ENCODE results near the gene CNOT2.
A peak's percentile ranks its signal among the peaks of the same experiment; 100 is the strongest.

DNA sequence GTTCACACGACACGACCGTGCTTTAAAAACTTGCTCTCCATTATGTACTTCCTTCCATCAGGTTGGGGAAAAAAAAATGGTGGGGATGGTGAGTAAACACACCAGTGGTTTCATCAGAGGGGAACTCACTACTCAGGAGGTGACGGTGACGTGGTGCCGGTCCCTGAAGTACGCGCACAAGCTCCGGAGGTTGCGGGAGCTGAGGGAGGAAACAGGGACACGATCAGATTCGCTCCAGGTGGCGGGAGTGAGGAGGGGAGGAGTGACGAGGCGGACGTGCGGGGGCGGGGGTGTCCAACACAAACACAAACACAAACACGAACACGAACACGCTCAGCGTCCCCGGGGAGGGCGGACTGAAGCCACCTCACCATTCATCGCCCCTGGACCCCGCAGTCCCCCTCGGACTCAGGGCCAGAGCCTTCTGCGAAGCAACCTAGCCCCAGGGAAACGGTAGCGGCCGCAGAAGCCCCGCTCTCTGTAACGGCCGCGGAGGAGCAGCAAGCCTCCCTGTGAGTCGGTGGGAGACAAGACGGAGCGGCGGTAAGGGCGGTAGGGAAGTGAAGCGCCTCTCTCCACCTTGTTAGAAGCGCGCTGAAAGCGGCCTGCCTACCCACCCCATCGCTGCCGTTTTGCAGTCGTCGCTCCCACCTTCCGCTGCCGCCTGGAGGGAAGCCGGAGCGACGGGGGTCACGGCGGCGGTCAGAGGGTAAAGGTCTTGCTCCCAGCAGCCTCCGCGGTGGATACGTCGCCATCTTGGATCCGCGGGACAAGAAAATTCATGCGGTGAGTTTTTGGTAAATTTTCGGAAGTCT, at the start of gene CNOT2:
- TF ChIP-seq, protein P1, sequence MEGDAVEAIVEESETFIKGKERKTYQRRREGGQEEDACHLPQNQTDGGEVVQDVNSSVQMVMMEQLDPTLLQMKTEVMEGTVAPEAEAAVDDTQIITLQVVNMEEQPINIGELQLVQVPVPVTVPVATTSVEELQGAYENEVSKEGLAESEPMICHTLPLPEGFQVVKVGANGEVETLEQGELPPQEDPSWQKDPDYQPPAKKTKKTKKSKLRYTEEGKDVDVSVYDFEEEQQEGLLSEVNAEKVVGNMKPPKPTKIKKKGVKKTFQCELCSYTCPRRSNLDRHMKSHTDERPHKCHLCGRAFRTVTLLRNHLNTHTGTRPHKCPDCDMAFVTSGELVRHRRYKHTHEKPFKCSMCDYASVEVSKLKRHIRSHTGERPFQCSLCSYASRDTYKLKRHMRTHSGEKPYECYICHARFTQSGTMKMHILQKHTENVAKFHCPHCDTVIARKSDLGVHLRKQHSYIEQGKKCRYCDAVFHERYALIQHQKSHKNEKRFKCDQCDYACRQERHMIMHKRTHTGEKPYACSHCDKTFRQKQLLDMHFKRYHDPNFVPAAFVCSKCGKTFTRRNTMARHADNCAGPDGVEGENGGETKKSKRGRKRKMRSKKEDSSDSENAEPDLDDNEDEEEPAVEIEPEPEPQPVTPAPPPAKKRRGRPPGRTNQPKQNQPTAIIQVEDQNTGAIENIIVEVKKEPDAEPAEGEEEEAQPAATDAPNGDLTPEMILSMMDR (IDR thresholded peaks at IDR 0.05) = no peak
- TF ChIP-seq EP300 (IDR thresholded peaks at IDR 0.05) (no peak), POLR2A (IDR thresholded peaks at IDR 0.05) (peak; percentile 49)
